ENCODE measurements around the gene RTN4RL2. TPM values are rescaled to one million over a fixed set of nuclear protein-coding genes. Genes with fewer than 3 reads are reported as not detected.

RTN4RL2 gene
- total and polyA plus RNA-seq, 12 donors = 0.33 to 1.5 (median 0.90) TPM

DNA sequence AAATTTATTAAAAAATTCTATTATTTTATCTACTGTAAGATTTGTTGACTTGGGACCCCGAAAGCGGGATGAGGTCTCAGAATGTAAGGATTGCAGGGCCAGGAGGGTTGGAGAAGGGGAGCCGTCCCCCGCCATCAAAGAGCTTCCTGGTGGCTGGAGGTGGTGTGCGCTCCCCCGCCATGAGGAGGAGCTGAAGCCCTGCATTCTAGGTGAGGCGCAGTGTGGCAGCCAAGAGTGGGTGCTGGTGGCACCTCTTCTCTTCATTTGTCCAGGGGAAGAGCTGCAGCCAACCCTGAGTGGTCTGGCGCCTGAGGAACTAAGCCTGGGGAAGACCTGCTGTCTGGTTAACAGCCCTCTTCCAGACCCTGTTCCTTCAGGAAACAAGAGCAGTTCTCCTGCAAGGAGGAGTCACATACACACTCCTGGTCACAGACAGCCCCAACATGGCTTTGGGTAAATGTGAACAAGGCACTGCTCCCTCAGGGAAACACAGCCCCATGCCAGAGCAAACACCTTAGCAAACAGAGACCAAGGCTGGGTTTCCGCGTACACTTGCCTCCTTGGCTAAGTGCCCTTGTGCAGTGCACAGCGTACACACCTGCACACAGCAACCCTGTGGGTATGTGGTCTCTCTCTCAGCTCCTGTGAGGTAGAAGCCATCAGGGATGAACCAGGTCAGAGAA, 17.3 kb downstream of the RTN4RL2 start:
- DNase-seq (no peak), ATAC-seq (no peak)
- Histone ChIP-seq H3K9me3 (no peaks in the 10 kb centered on the region), H3K27ac (no peak overlapping the region), H3K27me3 (peaks cover 0 to 34% (median 11%) of the 10 kb centered on the region in 7 donors), H3K36me3 (no peaks in the 10 kb centered on the region), H3K4me1 (peaks cover 7 to 41% (median 31%) of the 10 kb centered on the region in 9 donors), H3K4me3 (no peak overlapping the region)
- WGBS, 2 donors = 82 to 84% methylated on average over 11 of the region's 11 CpGs
- TF ChIP-seq, protein P1, sequence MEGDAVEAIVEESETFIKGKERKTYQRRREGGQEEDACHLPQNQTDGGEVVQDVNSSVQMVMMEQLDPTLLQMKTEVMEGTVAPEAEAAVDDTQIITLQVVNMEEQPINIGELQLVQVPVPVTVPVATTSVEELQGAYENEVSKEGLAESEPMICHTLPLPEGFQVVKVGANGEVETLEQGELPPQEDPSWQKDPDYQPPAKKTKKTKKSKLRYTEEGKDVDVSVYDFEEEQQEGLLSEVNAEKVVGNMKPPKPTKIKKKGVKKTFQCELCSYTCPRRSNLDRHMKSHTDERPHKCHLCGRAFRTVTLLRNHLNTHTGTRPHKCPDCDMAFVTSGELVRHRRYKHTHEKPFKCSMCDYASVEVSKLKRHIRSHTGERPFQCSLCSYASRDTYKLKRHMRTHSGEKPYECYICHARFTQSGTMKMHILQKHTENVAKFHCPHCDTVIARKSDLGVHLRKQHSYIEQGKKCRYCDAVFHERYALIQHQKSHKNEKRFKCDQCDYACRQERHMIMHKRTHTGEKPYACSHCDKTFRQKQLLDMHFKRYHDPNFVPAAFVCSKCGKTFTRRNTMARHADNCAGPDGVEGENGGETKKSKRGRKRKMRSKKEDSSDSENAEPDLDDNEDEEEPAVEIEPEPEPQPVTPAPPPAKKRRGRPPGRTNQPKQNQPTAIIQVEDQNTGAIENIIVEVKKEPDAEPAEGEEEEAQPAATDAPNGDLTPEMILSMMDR (IDR thresholded peaks at IDR 0.05) = no peak
- intact Hi-C loops (cut with DNase I) = loop anchor here in 4 of 10 donors (1.0 to 10.0 kb wide), 3 partner anchors 129 to 133 kb away; no protein-coding TSS in a partner anchor

DNA sequence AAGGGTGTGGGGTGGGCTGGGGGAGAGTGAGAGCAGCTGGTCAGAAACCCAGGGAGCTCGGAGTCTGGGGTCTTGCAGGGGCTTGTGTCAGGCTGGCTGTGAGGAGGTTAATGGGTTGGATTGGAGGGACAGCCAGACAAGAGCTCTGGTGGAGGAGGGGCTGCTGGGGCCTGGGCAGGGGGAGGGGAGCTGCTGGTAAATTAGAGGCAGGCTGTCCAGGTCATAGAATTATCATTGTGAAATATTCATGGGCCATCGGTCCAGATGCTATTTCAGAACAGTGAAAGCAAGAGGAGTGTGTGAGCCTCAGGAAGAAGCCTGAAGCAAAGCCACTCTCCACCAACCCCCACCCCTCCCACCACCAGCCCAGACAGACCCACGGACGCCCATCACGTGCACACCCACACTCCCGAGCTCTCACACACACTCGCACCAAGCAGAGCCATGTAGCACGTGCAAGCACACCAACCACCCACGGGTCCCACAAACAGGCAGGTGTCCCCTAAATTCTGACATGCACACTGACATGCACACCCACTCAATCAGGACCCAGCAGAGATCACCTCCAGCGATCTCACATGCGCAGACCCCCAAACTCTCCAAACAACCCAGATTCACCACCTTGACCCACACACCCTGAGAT, 18.8 kb downstream of the RTN4RL2 start:
- no peak overlapping the region for H3K27ac ChIP-seq
- H3K4me1 ChIP-seq = peaks cover 11 to 49% (median 44%) of the 10 kb centered on the region in 9 donors
- TF ChIP-seq, protein P1 (IDR thresholded peaks at IDR 0.05) = no peak
- 39 to 41% methylated on average over 11 of the region's 11 CpGs for WGBS, 2 donors
- intact Hi-C loops (cut with DNase I) = loop anchor here in 3 of 10 donors (5.0 to 10.0 kb wide), 2 partner anchors 132 to 134 kb away; no protein-coding TSS in a partner anchor
- DNase-seq (no peak), ATAC-seq (no peak)
- H3K36me3 ChIP-seq = peaks cover 0 to 3% (median 0%) of the 10 kb centered on the region in 9 donors
- H3K9me3 ChIP-seq = no peaks in the 10 kb centered on the region
- H3K4me3 ChIP-seq = no peak overlapping the region
- peaks cover 0 to 46% (median 20%) of the 10 kb centered on the region in 7 donors for H3K27me3 ChIP-seq

DNA sequence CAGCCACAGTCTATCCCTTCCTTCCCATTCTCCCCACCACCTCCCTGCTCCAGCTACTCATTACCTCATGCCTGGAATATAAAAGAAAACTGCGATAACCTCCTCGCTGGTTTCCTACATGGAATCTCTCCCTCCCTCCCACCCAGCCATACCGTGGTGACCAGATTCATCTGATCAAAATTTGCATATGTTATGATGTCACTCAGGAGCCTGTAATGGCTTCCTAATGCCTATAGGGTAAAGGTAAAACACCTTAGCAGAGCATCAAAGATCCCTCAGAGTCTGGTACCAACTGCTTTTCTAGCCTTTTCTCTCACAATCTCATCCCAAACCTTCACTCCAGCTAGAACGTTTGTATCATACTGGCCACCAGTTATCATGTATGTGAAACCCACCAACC, 19.6 kb downstream of the RTN4RL2 start:
- TF ChIP-seq, protein P1 (IDR thresholded peaks at IDR 0.05) = no peak
- intact Hi-C loops (cut with DNase I) = loop anchor here in 8 of 10 donors (2.0 to 10.0 kb wide), 5 partner anchors 21 to 135 kb away; no protein-coding TSS in a partner anchor
- H3K4me3 ChIP-seq = no peak overlapping the region
- H3K27me3 ChIP-seq = peaks cover 0 to 52% (median 24%) of the 10 kb centered on the region in 7 donors
- H3K27ac ChIP-seq = no peak overlapping the region
- peaks cover 11 to 47% (median 37%) of the 10 kb centered on the region in 9 donors for H3K4me1 ChIP-seq
- peaks cover 0 to 11% (median 0%) of the 10 kb centered on the region in 9 donors for H3K36me3 ChIP-seq
- DNase-seq (no peak), ATAC-seq (no peak)
- 24 to 30% methylated on average over 4 of the region's 4 CpGs for WGBS, 2 donors
- no peaks in the 10 kb centered on the region for H3K9me3 ChIP-seq

DNA sequence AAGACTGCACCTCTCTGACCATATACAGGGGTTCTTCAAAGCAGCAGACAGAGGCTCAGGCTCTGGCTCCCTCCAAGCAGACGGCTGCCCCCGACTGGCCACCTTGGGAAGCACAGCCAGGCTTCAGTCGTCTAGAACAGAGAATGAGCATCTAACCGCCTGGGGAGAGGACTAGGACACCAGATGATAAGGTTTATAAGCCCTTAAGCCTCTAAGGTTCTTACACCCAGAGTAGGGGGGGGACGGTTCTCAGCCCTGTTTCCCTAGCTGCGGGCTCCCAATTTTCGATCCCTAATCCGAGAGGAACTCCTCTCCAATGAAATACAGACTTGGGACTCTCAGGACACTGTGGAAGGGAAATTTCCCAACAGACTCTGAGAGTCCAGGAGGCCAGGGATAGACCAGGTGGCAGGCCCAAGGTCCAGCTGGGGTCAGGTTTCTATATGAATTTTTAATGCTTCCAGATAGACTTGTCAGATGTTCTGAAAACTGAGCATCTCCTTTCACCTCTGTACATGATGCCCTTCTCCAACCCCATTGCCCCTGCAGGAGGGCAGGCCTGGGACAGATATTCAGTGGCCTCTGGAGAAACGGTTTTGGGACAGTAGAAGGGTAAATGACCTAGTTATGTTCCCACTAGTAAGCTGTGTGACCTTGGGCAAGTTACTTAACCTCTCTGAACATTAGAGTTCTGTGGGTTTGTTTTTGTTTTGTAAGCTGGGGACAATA, 20.2 kb downstream of the RTN4RL2 start:
- peaks cover 11 to 42% (median 31%) of the 10 kb centered on the region in 9 donors for H3K4me1 ChIP-seq
- no peak overlapping the region for H3K27ac ChIP-seq
- H3K9me3 ChIP-seq = no peaks in the 10 kb centered on the region
- peaks cover 0 to 46% (median 24%) of the 10 kb centered on the region in 7 donors for H3K27me3 ChIP-seq
- H3K4me3 ChIP-seq = no peak overlapping the region
- intact Hi-C loops (cut with DNase I) = loop anchor here in 6 of 10 donors (2.0 to 10.0 kb wide), 5 partner anchors 22 to 136 kb away; no protein-coding TSS in a partner anchor
- 26 to 31% methylated on average over 9 of the region's 9 CpGs for WGBS, 2 donors
- ATAC-seq (peak in 5 of 8 donors; percentile 30 to 64 (median 43)), DNase-seq (peak; percentile 67 to 71)
- TF ChIP-seq, protein P1 (IDR thresholded peaks at IDR 0.05) = peak; percentile 49 to 81 (median 73)
- H3K36me3 ChIP-seq = peaks cover 0 to 18% (median 3%) of the 10 kb centered on the region in 9 donors

Measured in heart right ventricle (tissue), 16 donors.